ENCODE results near the gene ANKRD12. TPM values are rescaled to one million over a fixed set of nuclear protein-coding genes. Genes with fewer than 3 reads are reported as not detected.

The ANKRD12 gene
- total RNA-seq, 1 experiment from 2014 or later, result 30.7 TPM

DNA sequence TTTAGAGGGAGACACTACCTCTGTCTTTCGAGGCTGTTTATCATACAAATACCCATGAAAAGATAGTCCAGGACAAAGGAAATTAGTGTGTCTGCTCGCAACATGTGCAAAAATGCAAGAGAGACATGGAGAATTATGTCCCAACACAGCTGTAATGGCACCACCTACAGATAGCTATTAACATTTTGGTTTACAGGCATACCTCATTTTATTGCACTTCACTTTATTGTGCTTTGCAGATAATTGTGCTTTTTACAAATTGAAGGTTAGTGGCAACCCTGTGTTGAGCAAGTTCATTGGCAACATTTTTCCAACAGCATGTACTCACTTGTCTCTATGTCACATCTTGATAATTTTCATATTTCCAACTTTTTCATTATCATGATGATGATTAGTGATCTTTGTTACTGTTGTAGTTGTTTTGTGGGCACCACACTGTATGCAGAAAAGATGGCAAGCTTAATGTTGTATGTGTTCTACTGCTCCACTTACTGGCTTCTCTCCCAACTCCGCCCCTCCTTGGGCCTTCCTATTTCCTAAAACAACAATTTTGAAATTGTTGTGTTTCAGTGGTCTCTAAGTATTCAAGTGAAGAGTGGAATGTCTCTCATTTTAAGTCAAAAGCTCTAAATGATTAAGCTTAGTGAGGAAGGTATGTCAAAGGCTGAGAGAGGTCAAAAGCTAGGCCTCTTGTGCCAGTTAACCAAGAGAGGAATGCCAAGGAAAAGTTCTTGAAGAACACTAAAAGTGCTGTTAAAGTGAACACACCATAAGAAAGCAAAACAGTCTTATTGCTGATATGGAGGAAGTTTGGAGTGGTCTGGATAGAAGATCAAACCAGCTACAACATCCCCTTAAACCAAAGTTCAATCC, 52.0 kb downstream of the ANKRD12 start:
- in situ Hi-C loops (cut with HindIII; ENCODE audit: low pct_unique_long_range_greater_than_20kb, low sequenced_read_pairs), result no loop called here
- Histone ChIP-seq H3K27me3 (ENCODE audit: control insufficient read depth, insufficient read depth, low read length) (no peaks in the 10 kb centered on the region), H3K4me1 (ENCODE audit: control insufficient read depth, insufficient read depth, low read length) (no peaks in the 10 kb centered on the region), H3K36me3 (ENCODE audit: control insufficient read depth, insufficient read depth, low read length) (no peaks in the 10 kb centered on the region; the same call in 1 of the 2 replicates), H3K27ac (ENCODE audit: low read length) (no peak overlapping the region), H3K9me3 (ENCODE audit: control insufficient read depth, insufficient read depth, low read depth, low read length) (no peaks in the 10 kb centered on the region), H3K4me3 (ENCODE audit: low read depth in 2 of 2, low read length in 2 of 2) (no peak overlapping the region)
- no peak for ATAC-seq
- CTCF ChIA-PET, result interaction anchor here (0.7 kb wide), 1 partner anchor 190 kb away, joined by 3 read pairs; no protein-coding TSS in a partner anchor
- intact Hi-C loops (cut with micrococcal nuclease; ENCODE audit: unreplicated experiment), result no loop called here
- BruUV-seq (replicated peaks), result no TSS peak
- POLR2A ChIA-PET, result no interaction called here
- TF ChIP-seq, protein P1, sequence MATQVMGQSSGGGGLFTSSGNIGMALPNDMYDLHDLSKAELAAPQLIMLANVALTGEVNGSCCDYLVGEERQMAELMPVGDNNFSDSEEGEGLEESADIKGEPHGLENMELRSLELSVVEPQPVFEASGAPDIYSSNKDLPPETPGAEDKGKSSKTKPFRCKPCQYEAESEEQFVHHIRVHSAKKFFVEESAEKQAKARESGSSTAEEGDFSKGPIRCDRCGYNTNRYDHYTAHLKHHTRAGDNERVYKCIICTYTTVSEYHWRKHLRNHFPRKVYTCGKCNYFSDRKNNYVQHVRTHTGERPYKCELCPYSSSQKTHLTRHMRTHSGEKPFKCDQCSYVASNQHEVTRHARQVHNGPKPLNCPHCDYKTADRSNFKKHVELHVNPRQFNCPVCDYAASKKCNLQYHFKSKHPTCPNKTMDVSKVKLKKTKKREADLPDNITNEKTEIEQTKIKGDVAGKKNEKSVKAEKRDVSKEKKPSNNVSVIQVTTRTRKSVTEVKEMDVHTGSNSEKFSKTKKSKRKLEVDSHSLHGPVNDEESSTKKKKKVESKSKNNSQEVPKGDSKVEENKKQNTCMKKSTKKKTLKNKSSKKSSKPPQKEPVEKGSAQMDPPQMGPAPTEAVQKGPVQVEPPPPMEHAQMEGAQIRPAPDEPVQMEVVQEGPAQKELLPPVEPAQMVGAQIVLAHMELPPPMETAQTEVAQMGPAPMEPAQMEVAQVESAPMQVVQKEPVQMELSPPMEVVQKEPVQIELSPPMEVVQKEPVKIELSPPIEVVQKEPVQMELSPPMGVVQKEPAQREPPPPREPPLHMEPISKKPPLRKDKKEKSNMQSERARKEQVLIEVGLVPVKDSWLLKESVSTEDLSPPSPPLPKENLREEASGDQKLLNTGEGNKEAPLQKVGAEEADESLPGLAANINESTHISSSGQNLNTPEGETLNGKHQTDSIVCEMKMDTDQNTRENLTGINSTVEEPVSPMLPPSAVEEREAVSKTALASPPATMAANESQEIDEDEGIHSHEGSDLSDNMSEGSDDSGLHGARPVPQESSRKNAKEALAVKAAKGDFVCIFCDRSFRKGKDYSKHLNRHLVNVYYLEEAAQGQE (IDR thresholded peaks at IDR 0.05; ENCODE audit: insufficient read depth in 1 of 2, low read depth in 2 of 2, low read length in 1 of 2), result no peak
- TF ChIP-seq POLR2AphosphoS5 (IDR thresholded peaks at IDR 0.05; ENCODE audit: low read depth, low read length) (no peak), SIN3A (IDR thresholded peaks at IDR 0.05; ENCODE audit: borderline replicate concordance, insufficient read depth, low read depth, low read length) (no peak), TCF7L2 (IDR thresholded peaks at IDR 0.05; ENCODE audit: low read depth, low read length) (no peak)
- TF ChIP-seq, protein P2, sequence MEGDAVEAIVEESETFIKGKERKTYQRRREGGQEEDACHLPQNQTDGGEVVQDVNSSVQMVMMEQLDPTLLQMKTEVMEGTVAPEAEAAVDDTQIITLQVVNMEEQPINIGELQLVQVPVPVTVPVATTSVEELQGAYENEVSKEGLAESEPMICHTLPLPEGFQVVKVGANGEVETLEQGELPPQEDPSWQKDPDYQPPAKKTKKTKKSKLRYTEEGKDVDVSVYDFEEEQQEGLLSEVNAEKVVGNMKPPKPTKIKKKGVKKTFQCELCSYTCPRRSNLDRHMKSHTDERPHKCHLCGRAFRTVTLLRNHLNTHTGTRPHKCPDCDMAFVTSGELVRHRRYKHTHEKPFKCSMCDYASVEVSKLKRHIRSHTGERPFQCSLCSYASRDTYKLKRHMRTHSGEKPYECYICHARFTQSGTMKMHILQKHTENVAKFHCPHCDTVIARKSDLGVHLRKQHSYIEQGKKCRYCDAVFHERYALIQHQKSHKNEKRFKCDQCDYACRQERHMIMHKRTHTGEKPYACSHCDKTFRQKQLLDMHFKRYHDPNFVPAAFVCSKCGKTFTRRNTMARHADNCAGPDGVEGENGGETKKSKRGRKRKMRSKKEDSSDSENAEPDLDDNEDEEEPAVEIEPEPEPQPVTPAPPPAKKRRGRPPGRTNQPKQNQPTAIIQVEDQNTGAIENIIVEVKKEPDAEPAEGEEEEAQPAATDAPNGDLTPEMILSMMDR (IDR thresholded peaks at IDR 0.05), result no peak
- no peak for DNase-seq (ENCODE audit: low read depth, low spot score)

DNA sequence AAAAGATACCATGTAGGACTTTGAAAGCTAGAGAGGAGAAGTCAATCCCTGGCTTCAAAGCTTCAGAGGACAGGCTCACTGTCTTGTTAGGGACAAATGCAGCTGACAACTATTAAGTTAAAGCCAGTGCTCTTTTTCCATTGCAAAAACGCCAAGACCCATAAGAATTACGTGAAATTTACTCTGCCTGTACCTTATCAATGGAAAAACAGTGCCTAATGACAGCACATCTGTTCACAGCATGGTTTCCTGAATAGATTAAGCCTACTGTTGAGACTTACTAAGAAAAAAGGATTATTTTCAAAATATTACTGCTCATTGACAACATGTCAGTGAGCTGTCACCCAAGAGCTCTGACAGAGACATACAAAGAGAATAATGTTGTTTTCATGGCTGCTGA, 52.9 kb downstream of the ANKRD12 start:
- Histone ChIP-seq H3K27me3 (ENCODE audit: control insufficient read depth, insufficient read depth, low read length) (no peaks in the 10 kb centered on the region), H3K36me3 (ENCODE audit: control insufficient read depth, insufficient read depth, low read length) (no peaks in the 10 kb centered on the region; the same call in 1 of the 2 replicates), H3K9me3 (ENCODE audit: control insufficient read depth, insufficient read depth, low read depth, low read length) (no peaks in the 10 kb centered on the region), H3K4me3 (ENCODE audit: low read depth in 2 of 2, low read length in 2 of 2) (no peak overlapping the region), H3K4me1 (ENCODE audit: control insufficient read depth, insufficient read depth, low read length) (no peaks in the 10 kb centered on the region), H3K27ac (ENCODE audit: low read length) (no peak overlapping the region)
- CTCF ChIA-PET, result no interaction called here
- no TSS peak for BruUV-seq (replicated peaks)
- in situ Hi-C loops (cut with HindIII; ENCODE audit: low pct_unique_long_range_greater_than_20kb, low sequenced_read_pairs), result no loop called here
- intact Hi-C loops (cut with micrococcal nuclease; ENCODE audit: unreplicated experiment), result no loop called here
- POLR2A ChIA-PET, result no interaction called here
- ATAC-seq, result no peak
- no peak for DNase-seq (ENCODE audit: low read depth, low spot score)
- TF ChIP-seq, protein P2 (IDR thresholded peaks at IDR 0.05), result no peak
- TF ChIP-seq, protein P1 (IDR thresholded peaks at IDR 0.05; ENCODE audit: insufficient read depth in 1 of 2, low read depth in 2 of 2, low read length in 1 of 2), result no peak
- no peak for TF ChIP-seq SIN3A (IDR thresholded peaks at IDR 0.05; ENCODE audit: borderline replicate concordance, insufficient read depth, low read depth, low read length)
- no peak for TF ChIP-seq TCF7L2 (IDR thresholded peaks at IDR 0.05; ENCODE audit: low read depth, low read length)
- TF ChIP-seq POLR2AphosphoS5 (IDR thresholded peaks at IDR 0.05; ENCODE audit: low read depth, low read length), result no peak
